GM10847 (cell line): ENCODE measurements around the gene WDR89.

Experiments
- POLR2A ChIP-seq: IDR thresholded peaks from 2 replicates; pipeline ENCODE4 v1.6.1; 2011; ENCODE audit not compliant: insufficient read length; ENCODE audit errors: extremely low read depth

Gene WDR89

GRCh38 chr14:63641473-63642228, at the start of gene WDR89:
Gene WDR89, minus strand, starts transcription at chr14:63641871. Its CDS starts 41,929 bp downstream, at chr14:63599942.
- TF ChIP-seq POLR2A: peak; percentile 70

GRCh38 chr14:63689132-63689531, 47.5 kb upstream of the WDR89 start:
- TF ChIP-seq POLR2A: no peak

GRCh38 chr14:63686926-63687325, 45.3 kb upstream of the WDR89 start:
- TF ChIP-seq POLR2A: no peak

- TF ChIP-seq POLR2A: no peak
These were observed 43.7 kb upstream of the WDR89 start for GRCh38 chr14:63685401-63685800.

GRCh38 chr14:63682727-63683593, 41.3 kb upstream of the WDR89 start:
- no peak for TF ChIP-seq POLR2A

GRCh38 chr14:63678536-63678935, 36.9 kb upstream of the WDR89 start:
- TF ChIP-seq POLR2A: no peak

GRCh38 chr14:63677891-63678379, 36.3 kb upstream of the WDR89 start:
- TF ChIP-seq POLR2A: no peak

- no peak for TF ChIP-seq POLR2A
These were observed 34.9 kb upstream of the WDR89 start for GRCh38 chr14:63676615-63677014.

- no peak for TF ChIP-seq POLR2A
These were observed 32.3 kb upstream of the WDR89 start for GRCh38 chr14:63673886-63674497.

GRCh38 chr14:63673255-63673654, 31.6 kb upstream of the WDR89 start:
- no peak for TF ChIP-seq POLR2A

GRCh38 chr14:63672417-63673180, 30.9 kb upstream of the WDR89 start:
- no peak for TF ChIP-seq POLR2A

GRCh38 chr14:63671987-63672386, 30.3 kb upstream of the WDR89 start:
- no peak for TF ChIP-seq POLR2A

GRCh38 chr14:63670692-63671091, 29.0 kb upstream of the WDR89 start:
- TF ChIP-seq POLR2A: no peak

- TF ChIP-seq POLR2A: no peak
These were observed 24.7 kb upstream of the WDR89 start for GRCh38 chr14:63666335-63666734.
